Heart left ventricle (tissue), 13 donors: ENCODE measurements around the gene SNRNP48.

Experiments
- CTCF ChIP-seq, 12 donors: fragments of 200-600 bp; sonication (generic) in 4 of 12; IDR thresholded peaks; one replicate each; pipeline versions ENCODE4 v1.5.0 to v1.8.0; 2018 to 2022; ENCODE audit warnings: antibody characterized with exemption in 12 of 12, mild to moderate bottlenecking in 5 of 12
- POLR2A ChIP-seq, 2 donors: fragments of 450-650 bp; IDR thresholded peaks; one replicate each; pipeline ENCODE4 v1.6.1; 2017; ENCODE audit warnings: antibody characterized with exemption in 2 of 2, mild to moderate bottlenecking in 2 of 2, moderate library complexity in 2 of 2
- donor health status: ischemic (EF 13 %, LVEDD 7.1; RV severe dilation, severe dysfunction).
- donor health status: DM: no; HTN: yes; CAD: no.
- donor health status: DM: no; HTN: no; CAD: no.
- donor health status: ischemic (EF 25% LVEDD 6.9; RV normal size, moderate dysfunction).
- donor health status: ischemic (EF 25% LVEDD 5.7; RV mildly dilated, moderate dysfunction).
- donor health status: ischemic (EF 35%, LVEDD 5.7; RV mildly dilated, moderate dysfunction).
- donor health status: nonischemic (EF 11% LVEDD 7.7; RV severe dilation, severe dysfunction).
- donor health status: DM: yes; HTN: yes; CAD: no.
- donor health status: PGD.
- donor health status: ischemic (EF 29% LVEDD 5.4; RV normal size, mild dysfunction).
- donor health status: nonischemic (EF 23%, LVEDD 6.1; RV moderate dilation, normal function).

DNA sequence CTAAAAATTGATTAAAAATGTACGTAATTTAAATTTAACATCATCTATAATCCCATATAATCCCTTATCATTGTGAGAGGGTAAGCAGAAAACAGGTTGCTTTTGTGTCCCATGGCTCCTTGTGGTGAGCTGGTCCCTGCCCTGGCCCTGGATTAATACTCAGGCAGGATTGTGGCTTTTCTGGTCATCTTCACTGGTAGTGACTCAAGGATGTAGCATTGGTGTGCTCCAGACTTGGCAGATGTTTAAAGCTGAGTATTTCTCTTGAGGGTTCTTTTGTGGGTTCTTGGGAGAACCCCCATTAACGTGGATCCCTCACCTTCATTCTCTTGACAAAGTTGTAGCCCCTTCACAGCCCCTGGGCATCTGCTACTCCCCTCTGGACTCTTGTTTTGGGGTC lies 39.3 kb downstream of the SNRNP48 start:
- TF ChIP-seq CTCF (IDR thresholded peaks at IDR 0.05) (no peak), POLR2A (IDR thresholded peaks at IDR 0.05) (no peak)
